Hepatocyte (in vitro differentiated cells): ENCODE measurements around the gene FBXL17.

Experiments used
- EZH2 ChIP-seq: fragments of 200-600 bp; sonication (generic); IDR thresholded peaks from 2 replicates; pipeline ENCODE4 v1.6.1; 2016; ENCODE audit warnings: antibody characterized with exemption, mild to moderate bottlenecking, borderline replicate concordance
- TF ChIP-seq, protein P1 (sequence below): fragments of 200-600 bp; sonication (generic); IDR thresholded peaks from 2 replicates; pipeline ENCODE4 v1.5.1; 2016; ENCODE audit warnings: antibody characterized with exemption, mild to moderate bottlenecking; ENCODE audit not compliant: poor library complexity

DNA sequence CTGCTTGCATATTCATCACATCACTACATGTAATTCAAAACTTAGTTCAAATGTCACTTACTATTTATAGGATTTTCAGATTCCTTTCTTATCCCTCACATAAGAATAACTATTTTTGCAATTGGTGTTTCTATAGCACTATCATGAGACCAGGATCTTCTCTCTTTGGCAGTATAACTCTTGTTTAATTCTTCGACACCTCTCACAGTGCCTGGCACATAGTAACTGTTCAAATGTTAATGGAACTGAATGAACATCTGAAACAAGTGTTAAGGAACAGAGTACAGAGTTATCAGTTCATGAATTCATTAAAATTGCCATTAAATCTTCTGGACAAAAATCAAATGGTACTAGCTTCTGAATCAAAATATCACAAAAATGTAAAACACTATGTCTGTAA is 40.0 kb downstream of the FBXL17 start:
- TF ChIP-seq EZH2, result no peak
- TF ChIP-seq, protein P1, sequence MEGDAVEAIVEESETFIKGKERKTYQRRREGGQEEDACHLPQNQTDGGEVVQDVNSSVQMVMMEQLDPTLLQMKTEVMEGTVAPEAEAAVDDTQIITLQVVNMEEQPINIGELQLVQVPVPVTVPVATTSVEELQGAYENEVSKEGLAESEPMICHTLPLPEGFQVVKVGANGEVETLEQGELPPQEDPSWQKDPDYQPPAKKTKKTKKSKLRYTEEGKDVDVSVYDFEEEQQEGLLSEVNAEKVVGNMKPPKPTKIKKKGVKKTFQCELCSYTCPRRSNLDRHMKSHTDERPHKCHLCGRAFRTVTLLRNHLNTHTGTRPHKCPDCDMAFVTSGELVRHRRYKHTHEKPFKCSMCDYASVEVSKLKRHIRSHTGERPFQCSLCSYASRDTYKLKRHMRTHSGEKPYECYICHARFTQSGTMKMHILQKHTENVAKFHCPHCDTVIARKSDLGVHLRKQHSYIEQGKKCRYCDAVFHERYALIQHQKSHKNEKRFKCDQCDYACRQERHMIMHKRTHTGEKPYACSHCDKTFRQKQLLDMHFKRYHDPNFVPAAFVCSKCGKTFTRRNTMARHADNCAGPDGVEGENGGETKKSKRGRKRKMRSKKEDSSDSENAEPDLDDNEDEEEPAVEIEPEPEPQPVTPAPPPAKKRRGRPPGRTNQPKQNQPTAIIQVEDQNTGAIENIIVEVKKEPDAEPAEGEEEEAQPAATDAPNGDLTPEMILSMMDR, result no peak
